Activated CD4-positive, CD25-positive, alpha-beta regulatory T cell treated with anti-CD3 and anti-CD28 coated beads, Interleukin-2, amount 50 U/mL, for 16 hours (primary cell): ENCODE measurements around the gene NT5DC3.
"Not testable (repeated sequence)": the region's sequence is repeated elsewhere in the genome, so short reads cannot be mapped to it uniquely, and the experiment has no call there.

Experiments used
- DNase-seq: peaks from one replicate; pipeline ENCODE4 v3.0.0-alpha.2; 2020; ENCODE audit warnings: low read depth, low spot score

The NT5DC3 gene

GRCh38 chr12:103809639-103810038, 31.4 kb downstream of the NT5DC3 start:
- not testable (repeated sequence) for DNase-seq

DNA sequence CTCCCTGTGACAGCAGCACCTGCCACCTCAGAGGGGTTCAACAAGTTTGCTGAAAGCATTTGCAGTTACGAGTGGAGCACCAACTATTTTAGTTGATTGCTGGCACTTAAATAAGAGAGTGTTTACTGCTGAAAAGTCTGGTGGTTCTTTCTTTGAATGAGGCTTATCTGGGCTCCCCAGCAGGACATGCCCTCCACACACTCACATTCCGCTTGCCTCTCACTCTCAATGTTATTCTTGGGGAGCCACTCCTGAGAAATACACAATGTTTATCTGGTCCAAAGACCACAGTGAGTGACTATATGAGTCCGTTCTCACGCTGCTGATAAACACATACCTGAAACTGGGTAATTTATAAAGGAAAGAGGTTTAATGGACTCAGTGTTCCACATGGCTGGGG, 31.9 kb downstream of the NT5DC3 start:
- DNase-seq, result no peak

GRCh38 chr12:103808239-103808880, 32.7 kb downstream of the NT5DC3 start:
- DNase-seq, result no peak

GRCh38 chr12:103807561-103808238, 33.3 kb downstream of the NT5DC3 start:
- no peak for DNase-seq

GRCh38 chr12:103806803-103807202, 34.2 kb downstream of the NT5DC3 start:
- no peak for DNase-seq

DNA sequence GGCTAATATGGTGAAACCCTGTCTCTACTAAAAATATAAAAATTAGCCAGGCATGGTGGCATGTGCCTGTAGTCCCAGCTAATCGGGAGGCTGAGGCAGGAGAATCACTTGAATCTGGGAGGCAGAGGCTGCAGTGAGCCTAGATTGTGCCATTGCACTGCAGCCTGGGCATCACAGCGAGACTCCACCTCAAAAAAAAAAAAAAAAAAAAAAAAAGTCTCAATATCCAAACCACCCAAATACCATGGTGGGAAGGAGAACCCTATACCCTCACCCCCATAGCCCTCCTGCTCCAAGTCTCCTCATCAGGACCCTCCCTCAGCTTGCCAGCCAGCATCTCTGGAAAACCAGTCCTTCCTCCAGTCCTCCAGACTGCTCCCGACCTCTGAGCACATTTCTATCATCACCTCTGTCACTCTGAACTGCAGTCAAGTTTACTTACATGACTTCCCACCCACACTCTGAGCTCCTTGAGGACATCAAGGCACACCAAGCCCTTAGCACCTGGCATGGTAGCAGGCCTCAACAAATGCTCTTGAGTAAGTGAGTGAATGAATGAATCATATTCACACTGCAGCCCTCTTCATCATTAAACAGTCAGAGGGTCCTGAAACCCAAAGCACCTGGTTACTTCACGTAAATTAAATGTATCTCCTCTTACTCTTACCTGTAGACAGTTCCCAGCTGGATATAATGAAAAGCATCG, 35.2 kb downstream of the NT5DC3 start:
- DNase-seq, result no peak

DNA sequence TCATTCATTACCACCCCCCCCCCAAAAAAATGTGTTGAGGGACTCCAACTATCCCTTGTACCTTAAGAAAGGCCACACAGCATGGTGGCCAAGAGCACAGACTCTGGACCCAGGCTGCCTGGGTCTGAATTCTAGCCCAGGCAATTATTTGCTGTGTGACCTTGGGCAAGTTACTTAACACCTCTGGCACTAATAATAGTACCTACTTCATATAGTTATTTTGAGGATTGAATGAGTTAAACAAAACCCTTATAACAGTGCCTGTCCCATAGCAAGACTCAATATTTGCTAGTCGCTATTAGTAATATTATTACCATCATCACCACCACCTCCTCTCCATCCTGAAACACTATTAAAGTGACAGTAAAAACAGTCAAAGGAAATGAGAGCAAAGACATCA, 37.2 kb downstream of the NT5DC3 start:
- DNase-seq, result no peak

GRCh38 chr12:103802586-103802886, 38.5 kb downstream of the NT5DC3 start:
- no peak for DNase-seq

GRCh38 chr12:103801709-103802585, 39.1 kb downstream of the NT5DC3 start:
- DNase-seq, result no peak

DNA sequence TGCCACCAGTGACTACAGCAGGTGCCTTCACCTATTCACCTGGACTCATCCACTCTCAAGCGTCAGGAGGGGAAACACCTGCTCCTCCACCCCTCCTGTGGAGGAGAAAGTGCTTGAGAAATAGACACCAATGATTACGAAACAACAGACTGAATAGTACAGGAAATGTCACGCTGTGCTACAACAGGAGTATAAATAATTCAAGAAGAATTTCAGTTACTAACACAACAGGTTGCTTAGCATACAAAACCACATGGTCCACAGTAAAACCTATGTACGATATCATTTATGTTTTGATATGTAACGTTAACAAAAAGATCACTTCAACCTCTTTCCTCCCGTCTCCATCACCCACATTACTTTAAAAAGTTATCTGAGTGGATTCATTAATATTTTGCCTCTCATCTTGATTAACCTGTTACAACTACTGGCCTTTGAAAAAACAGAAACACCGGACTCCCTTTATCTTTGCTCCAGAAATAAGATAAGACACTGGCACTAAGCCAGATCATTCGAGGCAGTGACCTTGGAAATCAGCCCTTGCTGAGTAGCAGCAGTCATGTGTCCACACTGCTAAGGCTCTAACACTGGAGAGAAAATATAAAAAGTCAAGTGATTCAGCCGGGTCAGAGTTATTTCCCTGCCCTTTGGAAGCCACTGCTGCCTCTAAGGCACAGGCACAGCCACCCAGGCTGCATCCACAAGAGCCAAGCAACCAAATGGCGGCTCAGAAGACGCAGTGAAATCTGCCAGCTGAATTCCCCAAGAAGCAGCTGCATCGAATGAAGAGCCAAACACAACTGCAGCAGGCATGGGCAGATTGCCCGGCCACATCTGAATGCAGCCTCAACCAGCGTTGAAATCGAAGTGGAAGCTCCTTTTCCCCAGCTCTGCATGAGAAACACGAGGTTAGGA, 40.9 kb downstream of the NT5DC3 start:
- DNase-seq, result no peak

GRCh38 chr12:103799504-103799856, 41.6 kb downstream of the NT5DC3 start:
- DNase-seq, result no peak

DNA sequence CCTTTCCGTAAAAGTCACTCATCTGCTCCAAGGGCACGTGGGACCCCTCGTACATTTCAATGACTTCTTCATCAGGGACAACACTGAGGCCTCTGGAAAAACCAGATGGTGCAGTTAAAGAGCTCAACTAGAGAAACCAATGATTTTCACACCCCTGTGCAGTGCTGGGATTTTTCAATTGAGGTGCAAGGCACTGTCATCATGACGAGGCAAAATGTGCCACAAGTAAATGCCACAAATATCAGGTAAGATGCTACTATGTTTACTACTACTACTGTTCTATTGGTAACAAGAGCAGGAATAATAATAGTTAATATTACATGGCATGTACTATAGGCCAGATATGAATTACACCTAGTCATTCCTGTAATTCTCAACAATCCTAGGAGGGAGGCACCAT, 42.4 kb downstream of the NT5DC3 start:
- DNase-seq, result no peak

DNA sequence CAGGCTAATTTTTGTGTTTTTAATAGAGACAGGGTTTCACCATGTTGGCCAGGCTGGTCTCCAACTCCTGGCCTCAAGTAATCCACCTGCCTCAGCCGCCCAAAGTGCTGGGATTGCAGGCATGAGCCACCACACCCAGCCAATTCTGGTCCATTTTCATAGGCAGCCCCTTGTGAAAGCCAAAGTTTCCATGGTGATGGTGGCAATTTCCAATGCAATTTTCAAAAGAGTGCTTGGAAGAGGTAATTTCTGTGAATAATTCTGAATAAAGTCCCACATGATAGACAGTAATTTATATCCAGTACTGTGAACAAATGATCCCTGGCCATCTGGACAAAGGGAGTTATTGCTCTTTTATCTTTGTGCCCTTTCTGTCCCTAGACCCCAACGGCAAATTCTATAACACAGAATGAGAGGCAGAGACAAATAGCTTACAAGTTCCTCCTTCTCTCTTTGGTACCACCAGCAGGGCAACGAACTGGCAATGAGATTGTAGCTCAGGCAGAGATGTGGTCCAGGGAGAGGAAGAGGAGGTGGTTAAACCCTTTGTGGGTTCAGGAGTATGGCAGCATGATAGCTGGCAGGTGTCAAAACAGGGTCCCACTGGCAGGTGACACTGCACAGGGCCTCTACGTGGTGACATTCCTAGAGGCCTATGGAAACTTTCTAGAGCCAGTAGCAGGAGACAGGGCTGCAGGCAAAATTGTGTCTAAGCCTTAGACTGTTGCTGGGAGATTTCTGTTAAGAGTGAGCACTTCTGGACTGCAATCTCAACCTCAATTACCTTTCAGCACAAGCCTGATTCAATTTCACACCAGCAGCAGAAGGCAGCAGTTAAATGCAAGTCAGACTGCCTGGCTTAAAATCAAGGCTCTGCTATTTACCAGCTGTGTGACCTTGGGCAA, 46.5 kb downstream of the NT5DC3 start:
- no peak for DNase-seq

- no peak for DNase-seq
These were observed 47.5 kb downstream of the NT5DC3 start for GRCh38 chr12:103793512-103794045.

DNA sequence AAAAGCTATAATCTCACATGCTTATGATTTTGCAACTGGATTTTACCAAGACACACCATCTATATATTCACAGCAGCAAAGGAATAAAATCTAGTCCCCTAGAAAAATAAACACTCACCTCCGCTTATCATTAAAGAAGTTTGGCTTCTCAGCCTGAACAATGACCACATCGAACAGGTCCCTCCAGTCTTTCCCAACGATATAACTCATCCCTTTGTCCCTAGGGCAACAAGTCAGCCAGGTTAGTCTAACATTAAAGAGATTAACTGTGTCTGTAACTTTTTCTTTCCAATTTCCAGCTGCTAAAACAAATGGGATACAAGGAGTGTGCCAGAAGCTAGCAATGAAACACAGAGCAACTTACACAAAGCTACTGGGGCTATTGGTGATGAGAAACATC, 48.0 kb downstream of the NT5DC3 start:
- no peak for DNase-seq

DNA sequence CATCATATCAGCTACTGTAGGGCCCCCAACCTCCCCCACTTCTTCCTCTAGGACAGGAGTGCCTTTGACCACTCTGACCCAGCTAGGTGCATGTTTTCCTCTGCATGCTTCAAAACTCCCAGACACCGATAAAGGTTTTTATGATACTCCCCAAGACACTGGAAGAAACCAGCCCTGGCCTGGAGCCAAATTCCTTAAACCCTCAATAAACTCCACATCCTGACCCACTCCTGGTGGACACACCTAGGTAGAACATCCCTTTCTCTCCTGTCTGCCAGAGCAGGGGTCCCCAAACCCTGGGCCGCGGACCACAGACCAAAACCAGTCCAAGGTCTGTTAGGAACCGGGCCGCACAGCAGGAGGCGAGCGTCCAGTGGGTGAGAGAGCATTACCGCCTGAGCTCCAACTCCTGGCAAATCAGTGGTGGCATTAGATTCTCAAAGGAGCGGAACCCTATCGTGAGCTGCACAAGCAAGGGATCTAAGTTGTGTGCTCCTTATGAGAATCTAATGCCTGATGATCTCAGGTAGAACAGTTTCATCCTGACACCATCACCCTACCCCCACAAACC, 49.6 kb downstream of the NT5DC3 start:
- no peak for DNase-seq

- no peak for DNase-seq
These were observed 54.8 kb downstream of the NT5DC3 start for GRCh38 chr12:103786201-103786600.

DNA sequence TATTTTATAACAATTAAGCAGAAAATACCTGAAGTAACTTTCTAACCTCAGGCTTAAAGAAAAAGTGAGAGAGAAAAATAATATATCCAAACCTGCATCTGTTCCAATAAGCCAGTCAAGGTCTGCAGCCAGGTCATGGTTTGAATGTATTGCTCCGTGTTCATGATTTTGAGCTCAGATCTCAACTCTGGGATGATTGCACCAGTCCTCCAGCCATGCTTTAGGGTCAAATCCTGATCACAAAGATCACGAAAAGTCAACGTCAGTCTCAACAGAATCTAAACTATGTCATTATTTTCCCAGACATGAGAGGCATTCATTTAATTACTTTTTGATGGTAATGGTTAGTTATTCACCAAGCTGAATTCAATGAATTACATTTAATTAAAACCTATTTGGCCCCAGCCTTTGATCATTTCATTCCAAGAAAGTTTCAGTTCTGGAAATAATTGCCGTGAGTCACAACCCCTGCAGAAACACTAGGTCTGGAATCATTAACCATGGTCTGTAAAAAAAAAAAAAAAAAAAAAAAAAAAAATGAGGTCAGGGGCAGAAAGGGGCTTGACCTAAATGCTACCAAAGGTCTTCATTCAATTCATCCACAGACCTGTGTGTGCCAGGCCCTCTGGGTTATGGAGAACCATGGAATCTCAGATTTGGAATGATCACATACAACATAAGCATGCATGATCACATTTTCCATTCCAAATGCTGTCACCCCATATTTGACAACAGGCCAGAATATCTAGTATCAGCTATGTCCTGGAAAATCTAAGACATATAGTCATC, 55.6 kb downstream of the NT5DC3 start:
- no peak for DNase-seq
